IMR-90 (cell line): ENCODE measurements around the gene IQUB. TPM values are rescaled to one million over a fixed set of nuclear protein-coding genes. Genes with fewer than 3 reads are reported as not detected.

Source experiments
- ATAC-seq: fragments of 200-7000 bp; cut with Tn5 transposase; 2 replicates; pipeline ENCODE4 v1.9.1; 2020; ENCODE audit warnings: low read depth, mild to moderate bottlenecking, moderate library complexity
- BruUV-seq: library from RNA; stranded (reverse); fragments of 400-500 nt; replicated peaks from 2 replicates; lab custom pipeline; 2021; lab: Mats Ljungman, UMichigan
- CTCF ChIA-PET: fragments of 300-600 bp; formaldehyde crosslinking; extraction: SDS; loops from one replicate; lab custom pipeline; 2021; ENCODE audit warnings: antibody characterized with exemption; lab: Yijun Ruan, JAX
- POLR2A ChIA-PET: fragments of 300-600 bp; sonication (Branson Sonifier 250); formaldehyde crosslinking; loops from one replicate; lab custom pipeline; 2022; ENCODE audit warnings: antibody characterized with exemption; ENCODE audit not compliant: unreplicated experiment; lab: Charles Lee
- DNase-seq: peaks from one replicate; pipeline ENCODE4 v3.0.0; 2013
- H2AFZ ChIP-seq: replicated peaks from 2 replicates; pipeline ENCODE3; 2013; ENCODE audit warnings: low read length, mild to moderate bottlenecking; ENCODE audit not compliant: poor library complexity
- H2AK5ac ChIP-seq: 2 replicates; pipeline ENCODE4 v1.6.1; 2013; ENCODE audit warnings: low read depth, low read length, inconsistent platforms
- H2AK9ac ChIP-seq: replicated peaks from 2 replicates; pipeline ENCODE3; 2013; ENCODE audit warnings: mild to moderate bottlenecking, low read depth, low read length, moderate library complexity; ENCODE audit not compliant: poor library complexity
- H2BK120ac ChIP-seq: 2 replicates; pipeline ENCODE4 v1.6.1; 2013; ENCODE audit warnings: low read depth, low read length, inconsistent platforms
- H2BK15ac ChIP-seq: 3 replicates; pipeline ENCODE4 v1.6.1; 2013; ENCODE audit warnings: low read depth, low read length, inconsistent platforms
- H2BK20ac ChIP-seq: 2 replicates; pipeline ENCODE4 v1.6.1; 2013; ENCODE audit warnings: low read depth, mild to moderate bottlenecking, inconsistent platforms, low read length, moderate library complexity
- H2BK5ac ChIP-seq: 2 replicates; pipeline ENCODE4 v1.6.1; 2013; ENCODE audit warnings: mild to moderate bottlenecking, low read depth, low read length, inconsistent platforms; ENCODE audit not compliant: poor library complexity, severe bottlenecking
- H3K14ac ChIP-seq: replicated peaks from 2 replicates; pipeline ENCODE4 v1.6.1; 2013; ENCODE audit warnings: low read depth, low read length, inconsistent platforms
- H3K18ac ChIP-seq: 2 replicates; pipeline ENCODE4 v1.6.1; 2013; ENCODE audit warnings: low read depth, low read length, control low read depth
- H3K23ac ChIP-seq: 2 replicates; pipeline ENCODE4 v1.6.1; 2013; ENCODE audit warnings: low read depth, low read length, inconsistent platforms
- H3K27ac ChIP-seq: 2 replicates; pipeline ENCODE4 v1.5.1; 2013; ENCODE audit warnings: mild to moderate bottlenecking, control low read depth, low read length; ENCODE audit not compliant: insufficient read depth
- H3K27me3 ChIP-seq: 2 replicates; pipeline ENCODE4 v1.6.1; 2013; ENCODE audit warnings: low read length; ENCODE audit not compliant: control insufficient read depth, insufficient read depth
- H3K36me3 ChIP-seq: 2 replicates; pipeline ENCODE4 v1.6.1; 2013; ENCODE audit warnings: low read length, mixed read lengths; ENCODE audit not compliant: control insufficient read depth, insufficient read depth
- H3K4ac ChIP-seq: 2 replicates; pipeline ENCODE4 v1.6.1; 2013; ENCODE audit warnings: low read depth, low read length, inconsistent platforms
- H3K4me1 ChIP-seq: 2 replicates; pipeline ENCODE4 v1.6.1; 2013; ENCODE audit warnings: low read length, mixed read lengths; ENCODE audit not compliant: control insufficient read depth, insufficient read depth
- H3K4me2 ChIP-seq: 2 replicates; pipeline ENCODE4 v1.6.1; 2013; ENCODE audit warnings: low read depth, mild to moderate bottlenecking, control low read depth, low read length, moderate library complexity
- H3K4me3 ChIP-seq: 2 replicates; pipeline ENCODE4 v1.5.1; 2013; ENCODE audit warnings: low read depth, mild to moderate bottlenecking, control low read depth, low read length, moderate library complexity; ENCODE audit not compliant: insufficient read depth
- H3K56ac ChIP-seq: 2 replicates; pipeline ENCODE4 v1.6.1; 2013; ENCODE audit warnings: low read length, inconsistent platforms; ENCODE audit not compliant: insufficient read depth; ENCODE audit errors: extremely low read depth
- H3K79me1 ChIP-seq, 2 experiments: 2 replicates each; pipeline ENCODE4 v1.6.1; 2013; ENCODE audit warnings: low read length in 2 of 2, inconsistent platforms in 1 of 2, low read depth in 1 of 2
- H3K9ac ChIP-seq: 2 replicates; pipeline ENCODE4 v1.6.1; 2013; ENCODE audit warnings: low read depth, low read length, control low read depth
- H3K9me1 ChIP-seq: 2 replicates; pipeline ENCODE4 v1.6.1; 2013; ENCODE audit warnings: low read length, inconsistent platforms; ENCODE audit not compliant: insufficient read depth
- H3K9me3 ChIP-seq: 2 replicates; pipeline ENCODE4 v1.6.1; 2013; ENCODE audit warnings: low read length; ENCODE audit not compliant: control insufficient read depth, insufficient read depth
- H4K20me1 ChIP-seq: 2 replicates; pipeline ENCODE4 v1.6.1; 2013; ENCODE audit warnings: low read length, inconsistent platforms; ENCODE audit not compliant: insufficient read depth
- H4K5ac ChIP-seq: 2 replicates; pipeline ENCODE4 v1.6.1; 2013; ENCODE audit warnings: mild to moderate bottlenecking, low read depth, low read length, control low read depth
- H4K8ac ChIP-seq, 2 experiments: 2 replicates each; pipeline ENCODE4 v1.6.1; 2013; ENCODE audit warnings: low read depth in 2 of 2, low read length in 2 of 2, control low read depth in 1 of 2, inconsistent platforms in 1 of 2
- H4K91ac ChIP-seq: 2 replicates; pipeline ENCODE4 v1.6.1; 2013; ENCODE audit warnings: low read depth, low read length, inconsistent platforms; ENCODE audit not compliant: insufficient read depth
- BHLHE40 ChIP-seq: fragments of 150-350 bp; IDR thresholded peaks from 2 replicates; pipeline ENCODE4 v1.6.1; 2016; ENCODE audit warnings: mild to moderate bottlenecking, low read depth, low read length
- MAFK ChIP-seq: IDR thresholded peaks from 2 replicates; pipeline ENCODE4 v1.6.1; 2012; ENCODE audit warnings: low read depth, low read length, improper control_type of control experiment
- MAZ ChIP-seq: IDR thresholded peaks from 2 replicates; pipeline ENCODE4 v1.6.1; 2012; ENCODE audit warnings: low read depth, mild to moderate bottlenecking, low read length, improper control_type of control experiment, moderate library complexity, borderline replicate concordance
- RCOR1 ChIP-seq: IDR thresholded peaks from 2 replicates; pipeline ENCODE4 v1.6.1; 2012; ENCODE audit warnings: mild to moderate bottlenecking, low read length, improper control_type of control experiment; ENCODE audit not compliant: insufficient replicate concordance
- SMC3 ChIP-seq: fragments of 150-350 bp; IDR thresholded peaks from 2 replicates; pipeline ENCODE4 v1.6.1; 2016; ENCODE audit warnings: low read depth, mild to moderate bottlenecking, antibody characterized with exemption, low read length, moderate library complexity
- WGBS, 2 experiments: methylation state at CpG; one replicate each; pipeline versions ENCODE4 v1.1.5 to v1.1.7; 2013; ENCODE audit warnings: missing lambda C conversion rate in 2 of 2; ENCODE audit not compliant: insufficient read length in 1 of 2; ENCODE audit errors: extremely low coverage in 2 of 2; 5-methylcytosine and 5-hydroxymethylcytosine counted together
- dilution Hi-C: fragments of 300-500 bp; cut with HindIII; formaldehyde crosslinking; loops from one replicate; pipeline ENCODE4 v1.14.3; 2018; ENCODE audit warnings: low sequenced_read_pairs; ENCODE audit not compliant: unreplicated experiment
- in situ Hi-C: fragments of 300-500 bp; cut with MboI; formaldehyde crosslinking; loops from 3 replicates; pipeline ENCODE4 v1.14.3; 2019; ENCODE audit warnings: low sequenced_read_pairs, inconsistent platforms, mixed read lengths
- intact Hi-C: fragments of 100-400 bp; cut with micrococcal nuclease; formaldehyde crosslinking; loops from 2 replicates; pipeline ENCODE4 v1.10.0; 2022
- polyA plus RNA-seq, 3 experiments: library from polyadenylated mRNA; depleted of rRNA; stranded (reverse); fragments of >200 nt; gene quantifications; 2 replicates each; pipeline ENCODE4 v1.2.3, GENCODE V29; 2012; ENCODE audit warnings: low replicate concordance in 1 of 3
- total RNA-seq: library from RNA; depleted of rRNA; stranded (reverse); fragments of >200 nt; gene quantifications from 2 replicates; pipeline ENCODE4 v1.2.3, GENCODE V29; 2012

IQUB gene
- total and polyA plus RNA-seq, 2 of the 4 experiments (the other 2 are of a cell fraction): 0.05 to 0.18 TPM

DNA sequence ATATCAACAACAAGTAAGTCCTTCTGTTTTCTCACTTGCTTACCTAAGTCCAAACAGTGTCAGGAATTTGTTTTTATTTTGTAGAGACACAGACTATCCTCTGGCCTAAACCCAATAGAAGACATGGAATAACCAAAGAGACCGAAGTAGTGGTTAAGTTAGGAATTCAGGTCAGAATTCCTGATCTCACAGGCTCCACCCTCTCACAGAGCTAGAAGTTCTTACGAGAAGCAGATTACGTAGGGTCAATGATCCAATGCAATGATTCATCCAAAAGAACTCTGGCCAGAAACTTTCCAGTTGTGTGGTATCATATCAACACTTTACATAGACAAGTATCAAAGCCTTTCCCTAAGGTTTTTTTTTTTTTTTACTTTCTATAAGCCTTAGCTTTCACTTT, 73.8 kb downstream of the IQUB start:
- Histone ChIP-seq H3K9me1 (no peaks in the 10 kb centered on the region), H4K5ac (no peak overlapping the region), H3K4me2 (no peak overlapping the region), H2AK9ac (no peak overlapping the region), H3K56ac (no peak overlapping the region), H4K20me1 (no peaks in the 10 kb centered on the region), H4K8ac (no peak overlapping the region), H3K4ac (no peak overlapping the region), H3K23ac (no peak overlapping the region), H3K9me3 (no peaks in the 10 kb centered on the region), H3K4me1 (no peaks in the 10 kb centered on the region), H3K36me3 (no peaks in the 10 kb centered on the region), H3K18ac (no peak overlapping the region), H2BK5ac (no peak overlapping the region), H3K79me1 (no peaks in the 10 kb centered on the region), H3K27ac (no peak overlapping the region), H3K4me3 (no peak overlapping the region), H2AFZ (no peak overlapping the region), H4K91ac (no peak overlapping the region), H3K27me3 (no peaks in the 10 kb centered on the region), H2BK20ac (no peak overlapping the region), H3K9ac (no peak overlapping the region), H2BK120ac (no peak overlapping the region), H3K14ac (no peak overlapping the region), H2BK15ac (no peak overlapping the region), H2AK5ac (no peak overlapping the region)
- WGBS, 2 experiments: no CpG with 5 or more reads among the region's 3 CpGs
- intact Hi-C loops: no loop called here
- no peak for ATAC-seq
- in situ Hi-C loops: no loop called here
- dilution Hi-C loops: no loop called here
- peak; percentile 16 for DNase-seq
- CTCF ChIA-PET: no interaction called here
- TF ChIP-seq BHLHE40: no peak
- TF ChIP-seq MAZ: no peak
- no peak for TF ChIP-seq SMC3
- TF ChIP-seq MAFK: no peak
- TF ChIP-seq RCOR1: no peak
- no TSS peak for BruUV-seq
- POLR2A ChIA-PET: no interaction called here
